ENCODE results near the gene RNF220.
"Not testable (repeated sequence)": the region's sequence is repeated elsewhere in the genome, so short reads cannot be mapped to it uniquely, and the experiment has no call there.

The RNF220 gene

GRCh38 chr1:44497422-44498170, 92.5 kb downstream of the RNF220 start:
- no peak for DNase-seq

DNA sequence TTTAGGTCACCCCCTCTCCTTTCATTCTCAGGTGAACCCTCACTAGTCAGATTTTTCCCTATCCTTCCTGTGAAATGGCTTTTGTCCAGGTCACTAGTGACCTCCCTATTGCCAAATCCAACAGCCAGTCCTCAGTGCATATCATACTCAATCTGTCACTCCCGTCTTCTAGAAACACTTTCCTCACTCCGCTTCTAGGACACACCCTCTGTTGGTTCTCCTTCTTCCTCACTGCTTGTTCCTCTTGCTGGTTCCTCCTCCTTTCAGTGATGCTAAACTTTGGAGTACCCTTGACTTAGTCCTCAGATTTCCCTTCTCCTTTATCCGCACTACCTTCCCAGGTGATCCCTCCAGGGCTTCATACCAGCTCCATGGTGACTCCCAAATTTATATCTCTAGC, 94.3 kb downstream of the RNF220 start:
- no peak for DNase-seq

DNA sequence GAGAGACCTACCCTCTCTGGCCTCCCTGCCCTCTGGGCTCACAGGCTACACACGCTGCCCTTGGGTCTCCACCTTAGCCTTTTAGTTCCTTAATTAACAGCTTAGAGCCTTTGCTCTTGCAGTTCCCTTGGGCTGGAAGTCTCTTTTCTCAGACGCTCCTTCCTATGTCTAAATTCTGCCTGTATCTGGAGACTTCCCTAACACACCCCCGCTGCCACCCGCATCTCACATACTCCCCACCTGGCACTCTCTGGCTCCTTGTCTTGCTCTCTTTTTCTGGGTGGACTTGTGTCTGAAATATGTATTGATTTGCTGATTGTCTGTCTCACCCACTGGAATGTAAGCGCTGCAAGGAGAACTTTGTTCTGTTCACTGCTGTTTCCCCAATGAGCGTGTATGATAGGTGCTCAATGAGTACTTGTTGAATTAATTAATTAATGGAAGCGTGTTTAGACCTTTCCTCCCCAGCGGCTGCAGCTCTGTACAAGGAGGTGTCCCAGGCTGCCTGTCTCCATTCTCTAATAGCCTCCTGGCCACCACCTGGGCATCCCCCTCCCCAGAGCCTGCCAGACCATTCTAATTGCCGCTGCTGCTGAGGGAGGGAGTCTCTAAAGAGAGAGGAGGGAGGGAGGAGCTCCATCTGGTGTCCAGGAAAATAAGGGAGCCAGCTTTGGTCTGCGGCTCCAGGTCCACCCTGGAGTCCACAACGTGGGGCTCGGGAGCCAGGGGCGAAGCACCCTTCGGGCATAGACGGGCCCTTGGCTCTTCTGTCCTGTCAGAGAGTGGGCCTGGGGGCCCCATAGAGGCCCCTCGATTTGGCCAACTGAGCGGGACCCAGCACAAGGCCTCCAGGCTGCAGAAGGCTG, 95.4 kb downstream of the RNF220 start:
- no peak for DNase-seq

DNA sequence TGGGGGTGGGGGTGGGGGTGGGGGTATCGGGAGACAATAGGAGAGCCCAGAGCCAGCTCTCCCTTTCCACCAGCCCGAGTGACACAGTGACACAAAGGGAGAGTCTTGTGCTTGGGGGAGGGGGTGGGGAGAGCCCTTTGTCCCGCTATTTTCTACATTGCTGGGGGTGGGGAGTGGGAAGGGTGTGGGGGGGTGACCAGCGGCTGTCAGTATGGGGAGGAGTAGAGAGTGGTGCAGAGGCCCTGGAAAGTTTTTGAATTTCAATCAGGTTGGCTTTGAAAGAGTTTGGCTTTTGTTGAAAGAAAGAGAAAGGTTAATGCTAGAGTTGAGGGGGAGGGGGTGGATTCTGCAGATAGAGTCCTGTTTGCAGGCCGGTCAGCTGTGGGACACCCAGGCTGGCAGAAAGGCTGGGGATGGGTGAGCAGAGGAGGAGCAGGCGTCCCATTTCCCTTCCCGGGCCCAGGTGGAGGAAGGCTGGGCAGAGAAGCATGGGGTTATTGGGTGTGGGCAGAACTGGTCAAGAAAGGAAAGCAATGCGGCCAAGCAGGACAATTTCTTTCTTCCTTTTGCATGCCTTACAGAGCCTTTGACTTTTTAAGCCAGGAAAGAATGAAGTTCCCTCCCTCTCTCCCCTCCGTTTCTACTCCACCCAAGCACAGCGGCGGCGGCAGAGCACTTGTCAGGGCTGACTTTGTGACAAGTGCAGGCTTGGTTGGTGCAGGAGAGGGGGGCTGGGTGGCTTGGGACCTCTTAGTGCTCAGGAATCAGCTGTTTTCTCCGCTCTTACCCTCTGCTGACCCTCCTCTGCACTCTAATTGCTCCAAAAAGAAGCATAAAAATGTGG, 96.2 kb downstream of the RNF220 start:
- DNase-seq = no peak

DNA sequence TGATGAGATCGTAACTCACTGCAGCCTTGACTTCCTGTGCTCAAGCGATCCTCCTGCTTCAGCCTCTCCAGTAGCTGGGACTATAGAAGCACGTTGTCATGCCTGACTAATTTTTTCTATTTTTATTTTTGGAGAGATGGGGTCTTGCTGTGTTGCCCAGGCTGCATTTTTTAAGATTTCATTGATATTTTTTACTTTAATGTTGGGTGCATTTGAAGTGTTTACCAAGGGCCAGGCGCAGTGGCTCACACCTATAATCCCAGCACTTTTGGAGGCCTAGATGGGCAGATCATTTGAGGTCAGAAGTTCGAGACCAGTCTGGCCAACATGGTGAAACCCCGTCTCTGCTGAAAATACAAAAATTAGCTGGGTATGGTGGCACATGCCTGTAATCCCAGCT, 97.8 kb downstream of the RNF220 start:
- not testable (repeated sequence) for DNase-seq

DNA sequence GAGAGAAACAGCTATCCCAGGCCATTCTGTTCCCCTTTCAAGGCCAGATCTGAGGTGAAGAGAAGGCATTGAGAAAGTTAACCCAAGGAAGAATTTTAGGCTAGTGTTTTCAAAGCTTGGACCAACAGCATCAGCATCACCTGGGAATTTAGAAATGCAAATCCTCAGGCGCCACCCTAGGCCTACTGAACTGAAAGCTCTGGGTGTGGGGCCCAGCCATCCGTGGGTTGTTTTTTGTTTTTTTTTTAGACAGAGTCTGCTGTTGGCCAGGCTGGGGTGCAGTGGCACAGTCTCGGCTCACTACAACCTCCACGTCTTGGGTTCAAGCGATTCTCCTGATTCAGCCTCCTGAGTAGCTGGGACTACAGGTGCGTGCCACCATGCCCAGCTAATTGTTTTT, 98.6 kb downstream of the RNF220 start:
- DNase-seq = no peak

DNA sequence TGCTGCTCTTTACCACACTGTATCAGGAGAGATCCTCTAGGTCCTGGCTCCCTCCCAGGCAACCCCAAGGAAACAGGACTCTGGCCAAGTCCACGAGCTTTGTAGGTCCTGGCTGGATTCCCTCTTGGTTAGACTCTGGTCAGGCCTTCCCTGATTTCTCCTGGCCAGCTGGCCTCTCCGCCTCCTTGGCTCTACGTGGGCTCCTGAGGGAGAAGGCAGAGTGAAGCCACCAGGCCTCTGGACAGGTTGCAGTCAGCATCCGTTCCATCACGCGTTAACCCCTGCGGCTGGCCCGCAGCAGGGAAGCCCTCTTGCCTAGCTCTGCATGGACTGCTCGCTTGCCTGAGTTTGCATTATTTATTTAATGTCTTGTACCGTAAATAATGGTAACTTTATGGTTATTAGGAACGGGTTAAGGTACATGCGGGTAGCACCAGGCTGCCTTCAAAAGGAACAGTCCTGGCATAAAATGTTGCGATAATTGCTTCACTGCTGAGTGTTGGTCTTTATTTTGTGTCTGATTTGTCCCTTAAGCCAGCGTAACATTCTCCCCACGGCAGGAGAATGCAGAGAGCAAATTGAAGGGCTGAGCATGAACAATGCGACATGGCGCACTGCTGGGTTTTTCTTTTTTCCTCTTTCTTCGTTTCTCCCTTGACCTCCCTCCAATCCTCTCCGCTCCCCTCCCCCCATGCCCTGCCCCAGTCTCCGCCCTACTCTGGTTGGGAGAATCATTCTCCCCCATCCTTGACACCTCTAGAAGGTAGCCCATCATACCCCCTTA, 100.3 kb downstream of the RNF220 start:
- no peak for DNase-seq

DNA sequence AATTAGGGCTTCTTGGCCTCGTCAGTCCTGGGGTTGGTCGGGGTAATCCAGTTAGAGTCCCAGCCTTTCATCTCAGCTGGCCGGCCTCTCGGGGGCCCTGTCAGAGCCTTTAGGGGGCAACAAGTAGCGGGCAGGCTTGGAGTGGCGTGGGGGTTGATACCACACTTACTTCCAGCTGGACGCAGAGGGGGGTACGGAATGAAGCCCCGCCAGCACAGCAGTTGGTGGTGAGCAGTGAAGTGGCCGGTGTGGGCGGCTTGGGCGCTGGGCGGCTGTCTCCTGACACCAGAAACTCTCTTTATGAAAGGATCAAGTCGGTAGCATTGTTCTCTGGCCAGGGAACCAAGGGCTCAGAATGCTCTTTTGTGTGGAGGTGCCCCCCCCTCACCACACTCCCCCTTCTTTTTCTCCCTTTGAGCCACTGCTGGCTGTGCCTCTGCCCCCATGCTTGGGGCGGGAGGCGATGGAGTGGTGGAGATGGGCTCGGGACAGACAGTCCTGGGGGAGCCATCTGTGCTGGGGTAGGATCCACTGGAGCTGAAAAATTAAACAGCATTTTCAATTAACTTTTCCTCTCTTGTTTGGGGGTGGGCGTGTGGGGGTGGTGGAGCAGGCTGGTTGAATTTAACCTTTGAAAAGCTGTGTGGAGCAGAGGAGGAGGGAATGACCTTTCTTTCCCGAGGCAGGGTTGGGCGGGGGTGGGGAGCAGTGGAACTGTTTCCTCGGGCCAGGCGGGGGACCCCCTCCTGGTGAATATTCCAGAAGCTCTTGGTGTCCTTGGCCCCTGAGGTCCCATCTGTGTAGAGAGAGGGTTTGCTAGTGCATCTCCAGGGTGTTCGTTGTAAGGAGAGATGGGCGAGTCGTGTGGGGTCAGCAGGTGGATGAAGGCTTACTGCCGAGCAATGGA, 102.7 kb downstream of the RNF220 start:
- DNase-seq = no peak

GRCh38 chr1:44508397-44508745, 103.3 kb downstream of the RNF220 start:
- no peak for DNase-seq

- no peak for DNase-seq
Measured at GRCh38 chr1:44511363-44511762, 106.3 kb downstream of the RNF220 start.

DNA sequence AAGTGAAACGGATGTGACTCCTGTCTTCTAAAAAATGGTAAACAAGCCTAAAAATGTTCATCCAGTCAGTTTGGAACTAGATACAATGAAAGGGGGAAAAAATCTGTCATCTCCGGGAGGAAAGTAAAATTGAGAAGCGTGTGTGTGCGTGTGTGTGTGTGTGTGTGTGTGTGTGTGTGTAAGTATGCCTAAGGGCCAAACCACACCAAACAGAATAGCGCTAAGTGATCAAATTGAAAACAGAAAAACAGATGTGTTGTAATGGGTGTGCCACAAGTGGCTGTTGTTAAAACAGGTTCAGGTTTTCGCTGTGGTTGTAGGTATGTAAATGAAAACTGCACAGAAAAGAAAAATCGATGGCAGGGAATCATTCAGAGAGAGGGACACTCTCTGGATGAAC, 106.7 kb downstream of the RNF220 start:
- DNase-seq = no peak

- no peak for DNase-seq
Measured at GRCh38 chr1:44512313-44512885, 107.3 kb downstream of the RNF220 start.

DNA sequence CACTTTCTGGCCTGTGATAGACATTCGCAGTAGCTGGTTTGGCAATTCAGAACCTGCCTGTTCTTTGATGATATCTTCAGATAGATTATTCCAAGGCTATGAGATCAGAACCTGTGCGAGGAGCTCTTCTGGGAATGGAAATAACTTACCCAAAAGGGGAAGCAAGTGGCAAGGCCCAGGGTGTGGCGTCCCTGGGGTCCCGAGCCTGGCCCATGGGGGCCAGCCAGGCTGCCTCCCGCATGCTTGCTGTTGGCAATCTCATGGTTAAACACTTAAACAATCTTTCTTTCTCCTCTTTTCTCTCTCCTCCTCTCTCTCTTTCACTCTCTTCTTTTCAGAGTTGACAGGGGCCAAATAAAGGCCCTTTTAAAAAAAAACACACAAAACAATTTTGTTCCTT, 108.1 kb downstream of the RNF220 start:
- no peak for DNase-seq

DNA sequence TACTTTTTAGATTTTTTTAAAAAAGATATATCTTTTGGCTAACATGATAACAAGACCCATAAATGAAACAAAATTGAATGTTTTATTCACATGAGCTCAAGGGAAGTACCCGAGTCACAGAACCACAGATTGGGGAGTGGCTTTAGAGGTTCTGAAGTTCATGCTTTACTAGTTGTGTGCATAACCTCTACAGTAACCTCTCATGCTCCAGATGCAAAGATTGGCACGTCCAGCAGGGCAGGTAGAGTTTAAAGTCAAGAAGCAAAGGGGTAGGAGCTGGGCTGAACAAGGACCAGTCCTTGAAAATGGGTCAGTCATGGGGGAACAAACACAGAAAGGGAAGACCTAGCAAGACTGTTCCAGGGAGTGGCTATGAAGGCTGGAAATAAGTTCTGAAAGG, 109.6 kb downstream of the RNF220 start:
- no peak for DNase-seq

DNA sequence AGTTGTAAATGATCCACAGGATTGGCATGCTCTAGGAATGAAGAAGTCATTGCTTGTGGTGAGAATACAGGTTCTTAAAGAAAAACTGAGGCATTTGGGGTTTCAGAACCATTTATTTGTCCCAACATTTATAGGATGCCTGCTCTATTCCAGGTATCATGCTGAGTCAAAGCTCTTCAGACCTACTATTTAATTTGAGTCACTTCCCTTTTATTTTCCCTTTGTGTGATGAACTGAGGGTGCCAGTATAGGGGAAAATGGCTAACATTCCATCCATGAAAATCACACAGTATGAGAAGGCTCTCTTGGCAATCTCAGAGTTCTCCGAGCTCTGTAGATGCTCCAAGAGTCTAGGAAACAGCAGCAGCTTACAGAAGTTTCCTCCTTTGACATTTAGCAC, 110.4 kb downstream of the RNF220 start:
- DNase-seq = no peak

DNA sequence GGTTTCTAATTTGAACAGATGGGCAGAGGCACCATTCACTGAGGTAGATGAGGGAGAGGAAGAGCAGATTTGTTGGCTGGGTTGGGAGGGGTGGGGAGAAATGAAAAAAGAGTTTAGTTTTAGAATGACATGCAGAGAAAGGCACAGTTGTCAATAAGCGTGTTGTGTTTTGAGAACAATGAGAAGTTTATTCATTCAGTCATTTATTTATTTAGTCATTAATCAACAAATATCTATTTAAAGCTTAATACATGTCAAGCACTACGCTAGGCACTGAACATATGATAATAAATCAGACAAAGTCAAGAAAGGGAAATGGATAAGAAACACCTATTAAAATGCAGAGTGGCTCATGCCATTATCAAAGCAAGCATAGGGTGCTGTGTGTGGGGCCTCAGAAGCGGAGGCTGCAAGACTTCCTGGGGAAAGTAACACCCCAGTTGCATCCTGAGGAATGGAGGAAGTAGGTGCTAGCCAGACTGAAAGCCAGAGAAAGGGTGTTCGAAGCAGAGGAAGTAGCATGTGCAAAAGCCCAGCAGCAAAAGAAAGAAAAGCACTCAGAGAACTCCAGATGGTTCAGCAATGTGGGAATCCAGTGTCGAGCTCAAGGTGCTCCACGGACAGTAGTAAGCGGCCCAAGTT, 114.1 kb downstream of the RNF220 start:
- no peak for DNase-seq

DNA sequence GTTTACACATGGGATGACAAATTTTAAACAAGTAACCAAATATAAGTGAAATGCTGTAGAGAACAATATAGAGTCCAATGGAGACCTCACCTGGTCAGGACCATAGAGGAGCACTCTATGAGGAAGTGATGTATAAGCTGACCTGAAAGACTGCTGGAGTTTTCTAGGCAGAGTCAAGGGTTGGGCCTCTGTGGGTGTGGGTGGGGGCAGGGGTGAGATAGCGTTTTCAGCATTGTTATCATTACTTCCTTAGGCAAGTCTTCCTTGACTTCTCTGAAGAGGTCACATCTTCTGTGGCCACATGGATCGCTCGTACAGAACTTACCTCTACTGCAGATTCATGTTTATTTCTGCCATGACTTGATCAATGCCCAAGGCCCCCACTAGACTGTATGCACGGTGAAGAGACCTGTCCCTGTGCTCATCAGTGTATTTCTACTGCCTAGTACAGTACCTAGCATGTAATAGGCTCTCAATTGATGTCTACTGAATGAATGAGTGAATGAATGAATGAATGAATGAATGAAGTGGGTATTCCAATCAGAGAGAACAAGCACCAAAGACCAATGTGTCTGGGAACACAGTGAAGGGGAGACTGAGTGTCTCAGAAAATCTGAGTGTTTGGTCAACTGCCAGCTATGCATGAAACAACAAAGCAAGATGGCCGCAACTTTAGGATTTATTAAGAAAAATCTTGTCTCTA, 116.5 kb downstream of the RNF220 start:
- no peak for DNase-seq

GRCh38 chr1:44523593-44524591, 118.8 kb downstream of the RNF220 start:
- DNase-seq = no peak
